Naive thymus-derived CD8-positive, alpha-beta T cell (primary cell): Measurements from ENCODE around the gene CAPN12. TPM values are rescaled to one million over a fixed set of nuclear protein-coding genes. Genes with fewer than 3 reads are reported as not detected.
"Not testable (repeated sequence)": the region's sequence is repeated elsewhere in the genome, so short reads cannot be mapped to it uniquely, and the experiment has no call there.

Experiments
- ATAC-seq, 2 donors: fragments of 150-1000 bp; cut with Tn5 transposase in 1 of 2; sonication (Bioruptor Pico), chemical (Tn5 transposase) in 1 of 2; 1 replicate in 1 of 2; 2 replicates in 1 of 2; pipeline ENCODE4 v1.10.0; 2021; ENCODE audit warnings: mild to moderate bottlenecking in 2 of 2, moderate library complexity in 2 of 2
- POLR2A ChIA-PET: fragments of 350-600 bp; sonication (Branson Sonifier 250); formaldehyde crosslinking; loops from one replicate; lab custom pipeline; 2021; ENCODE audit warnings: antibody characterized with exemption; lab: Charles Lee
- DNase-seq, 10 donors: peaks; one replicate each; pipeline versions ENCODE4 v3.0.0 to v3.0.0-alpha.2; 2020 to 2022
- H3K27ac Mint-ChIP-seq, 10 donors: one replicate each; pipeline ENCODE4 v1.8.0; 2020 to 2022; ENCODE audit warnings: mild to moderate bottlenecking in 10 of 10, mixed read lengths in 10 of 10, moderate library complexity in 4 of 10, inconsistent platforms in 1 of 10
- H3K27me3 Mint-ChIP-seq, 5 donors: one replicate each; pipeline ENCODE4 v1.8.0; 2021 to 2022; ENCODE audit warnings: mixed read lengths in 5 of 5
- H3K36me3 Mint-ChIP-seq, 3 donors: one replicate each; pipeline ENCODE4 v1.8.0; 2020 to 2022; ENCODE audit warnings: mixed read lengths in 3 of 3, mild to moderate bottlenecking in 2 of 3, inconsistent platforms in 1 of 3
- H3K4me1 Mint-ChIP-seq, 4 donors: one replicate each; pipeline ENCODE4 v1.8.0; 2021 to 2022; ENCODE audit warnings: mixed read lengths in 4 of 4
- H3K4me3 Mint-ChIP-seq, 10 donors: one replicate each; pipeline ENCODE4 v1.8.0; 2020 to 2022; ENCODE audit warnings: mild to moderate bottlenecking in 10 of 10, mixed read lengths in 10 of 10, moderate library complexity in 6 of 10, inconsistent platforms in 1 of 10
- H3K9me3 Mint-ChIP-seq, 9 donors: one replicate each; pipeline ENCODE4 v1.8.0; 2020 to 2022; ENCODE audit warnings: mixed read lengths in 9 of 9, mild to moderate bottlenecking in 3 of 9, inconsistent platforms in 1 of 9, moderate library complexity in 1 of 9
- polyA plus RNA-seq, 3 donors: library from polyadenylated mRNA; unstranded; fragments of 300-500 nt; fragmentation: Illumina TruSeq; gene quantifications; one replicate each; pipeline ENCODE4 v1.2.3, GENCODE V29; 2021
- total RNA-seq, 8 experiments: library from RNA in 2 of 8; stranded (reverse) in 2 of 8; gene quantifications; one replicate each; pipeline ENCODE4 v1.2.3 and lab custom pipeline; 2021 to 2026

Gene CAPN12
- total and polyA plus RNA-seq, 5 experiments from 2014 or later: 2.0 to 8.2 (median 6.2) TPM

GRCh38 chr19:38784224-38784623 lies 40.0 kb upstream of the CAPN12 start:
- H3K27me3 Mint-ChIP-seq: peaks cover 0 to 1% (median 0%) of the 10 kb centered on the region in 5 donors
- H3K9me3 Mint-ChIP-seq: no peaks in the 10 kb centered on the region
- POLR2A ChIA-PET: interaction anchor here (0.6 kb wide), 1 partner anchor 341 kb away, joined by 3 read pairs; the partner anchor contains the start of gene PAK4
- ATAC-seq (no peak), DNase-seq (no peak)
- H3K36me3 Mint-ChIP-seq: no peaks in the 10 kb centered on the region
- no peaks in the 10 kb centered on the region for H3K4me1 Mint-ChIP-seq
- H3K27ac Mint-ChIP-seq: no peak overlapping the region
- H3K4me3 Mint-ChIP-seq: no peak overlapping the region

DNA sequence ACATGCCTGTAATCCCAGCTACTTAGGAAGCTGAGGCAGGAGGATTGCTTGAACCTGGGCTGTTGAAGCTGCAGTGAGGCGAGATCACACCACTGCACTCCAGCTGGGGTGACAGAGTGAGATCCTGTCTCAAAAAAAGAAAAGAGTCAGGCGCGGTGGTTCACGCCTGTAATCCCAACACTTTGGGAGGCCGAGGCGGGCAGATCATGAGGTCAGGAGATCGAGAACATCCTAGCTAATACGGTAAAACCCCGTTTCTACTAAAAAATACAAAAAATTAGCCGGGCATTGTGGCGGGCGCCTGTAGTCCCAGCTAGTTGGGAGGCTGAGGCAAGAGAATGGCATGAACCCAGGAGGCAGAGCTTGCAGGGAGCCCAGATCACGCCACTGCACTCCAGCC lies 37.9 kb upstream of the CAPN12 start:
- ATAC-seq, H3K27ac Mint-ChIP-seq, H3K4me3 Mint-ChIP-seq, DNase-seq, H3K4me1 Mint-ChIP-seq, H3K9me3 Mint-ChIP-seq, H3K27me3 Mint-ChIP-seq, POLR2A ChIA-PET, H3K36me3 Mint-ChIP-seq: not testable (repeated sequence)

- Mint-ChIP-seq H3K27ac (peak overlapping the region in 1 of 10 donors; percentile 87), H3K4me1 (peaks cover 0 to 3% (median 0%) of the 10 kb centered on the region in 4 donors), H3K27me3 (peaks cover 0 to 1% (median 0%) of the 10 kb centered on the region in 5 donors)
Measured at GRCh38 chr19:38781058-38781457, 36.8 kb upstream of the CAPN12 start.

DNA sequence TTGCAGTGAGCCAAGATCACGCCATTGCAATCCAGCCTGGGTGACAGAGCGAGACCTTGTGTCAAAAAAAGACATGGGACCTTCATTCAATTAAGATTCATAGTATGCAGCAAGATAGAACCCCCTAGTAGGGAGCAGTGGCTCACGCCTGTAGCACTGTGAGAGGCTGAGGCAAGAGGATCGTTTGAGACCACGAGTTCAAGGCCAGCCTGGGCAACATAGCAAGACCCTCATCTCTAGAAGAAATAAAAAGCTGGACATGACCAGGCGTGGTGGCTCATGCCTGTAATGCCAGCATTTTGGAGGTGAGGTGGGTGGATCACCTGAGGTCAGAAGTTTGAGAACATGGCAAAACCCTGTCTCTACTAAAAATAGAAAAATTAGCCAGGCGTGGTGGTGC lies 36.2 kb upstream of the CAPN12 start:
- DNase-seq: no peak
- Mint-ChIP-seq H3K27ac (no peak overlapping the region), H3K4me1 (peaks cover 0 to 3% (median 0%) of the 10 kb centered on the region in 4 donors), H3K9me3 (no peaks in the 10 kb centered on the region), H3K27me3 (peaks cover 0 to 1% (median 0%) of the 10 kb centered on the region in 5 donors), H3K4me3 (no peak overlapping the region), H3K36me3 (no peaks in the 10 kb centered on the region)
- POLR2A ChIA-PET: no interaction called here
- ATAC-seq: no peak

More at GRCh38 chr19:38781058-38781457, 36.8 kb upstream of the CAPN12 start:
- ATAC-seq (no peak), DNase-seq (no peak)
- H3K9me3 Mint-ChIP-seq: no peaks in the 10 kb centered on the region
- H3K4me3 Mint-ChIP-seq: no peak overlapping the region
- POLR2A ChIA-PET: no interaction called here
- no peaks in the 10 kb centered on the region for H3K36me3 Mint-ChIP-seq

DNA sequence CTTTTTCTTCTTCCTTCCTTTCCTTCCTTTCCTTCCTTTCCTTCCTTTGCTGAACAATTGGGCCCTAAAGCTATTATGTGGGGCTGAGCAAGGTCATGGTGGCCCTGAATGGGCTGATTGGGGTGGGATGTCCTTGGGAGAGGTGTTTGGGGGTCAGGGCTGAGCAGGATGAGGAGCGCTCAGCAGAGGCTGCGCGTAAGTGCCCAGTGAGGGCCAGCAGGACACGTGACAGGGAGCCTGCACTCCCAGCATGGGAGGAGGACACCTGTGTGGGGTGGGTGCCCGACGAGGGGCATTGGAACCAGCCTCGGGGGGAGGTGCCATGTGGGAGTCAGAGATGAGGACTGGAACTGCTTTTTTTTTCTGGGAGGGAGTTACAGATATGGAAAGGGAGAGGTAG lies 34.5 kb upstream of the CAPN12 start:
- Mint-ChIP-seq H3K9me3 (no peaks in the 10 kb centered on the region), H3K27me3 (peaks cover 0 to 1% (median 0%) of the 10 kb centered on the region in 5 donors), H3K36me3 (no peaks in the 10 kb centered on the region), H3K4me3 (no peak overlapping the region), H3K27ac (no peak overlapping the region), H3K4me1 (peaks cover 0 to 4% (median 0%) of the 10 kb centered on the region in 4 donors)
- ATAC-seq (no peak), DNase-seq (no peak)
- POLR2A ChIA-PET: no interaction called here

DNA sequence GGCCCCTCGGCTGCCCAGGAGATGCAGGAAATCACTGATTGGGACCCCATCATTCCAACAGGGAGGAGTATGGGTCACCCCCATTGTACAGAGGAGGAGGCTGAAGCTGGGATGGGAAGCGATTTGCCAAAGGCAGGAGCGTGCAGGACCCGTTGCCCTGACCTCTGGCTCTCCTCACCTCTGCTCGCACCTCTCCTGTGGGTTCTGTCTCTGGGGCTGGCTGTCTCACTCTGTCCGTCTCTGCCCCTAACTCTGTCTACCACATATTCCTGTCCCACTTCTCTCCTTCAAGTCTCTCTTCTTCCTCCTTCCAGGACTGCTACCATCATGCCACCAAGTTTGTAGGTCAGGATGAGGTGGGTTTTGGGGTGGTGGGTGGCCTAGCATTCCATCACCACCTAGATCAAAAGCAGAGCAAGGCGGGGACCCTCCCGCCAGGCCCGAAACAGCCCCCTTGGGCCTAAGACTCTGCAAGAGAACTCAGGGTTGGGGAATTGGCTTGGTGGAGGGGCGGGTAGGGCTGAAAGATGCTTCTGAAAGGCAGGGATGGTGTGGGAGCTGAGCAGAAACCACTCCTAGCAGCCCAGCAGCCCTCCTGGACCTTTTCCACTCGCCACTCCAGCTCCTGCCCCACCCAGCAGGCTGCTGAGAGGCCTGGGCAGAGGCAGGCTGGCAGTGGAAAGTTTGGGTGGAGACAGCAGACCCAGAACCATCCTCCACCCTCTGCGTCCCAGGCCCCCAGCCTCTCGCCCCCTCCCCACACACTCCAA lies 30.1 kb upstream of the CAPN12 start:
- no peak for DNase-seq
- Mint-ChIP-seq H3K27me3 (no peaks in the 10 kb centered on the region), H3K9me3 (no peaks in the 10 kb centered on the region), H3K4me1 (peaks cover 3 to 5% (median 3%) of the 10 kb centered on the region in 4 donors), H3K27ac (peak overlapping the region in 2 of 10 donors; percentile 37 to 88), H3K36me3 (no peaks in the 10 kb centered on the region), H3K4me3 (no peak overlapping the region)
- POLR2A ChIA-PET: no interaction called here
- no peak for ATAC-seq

DNA sequence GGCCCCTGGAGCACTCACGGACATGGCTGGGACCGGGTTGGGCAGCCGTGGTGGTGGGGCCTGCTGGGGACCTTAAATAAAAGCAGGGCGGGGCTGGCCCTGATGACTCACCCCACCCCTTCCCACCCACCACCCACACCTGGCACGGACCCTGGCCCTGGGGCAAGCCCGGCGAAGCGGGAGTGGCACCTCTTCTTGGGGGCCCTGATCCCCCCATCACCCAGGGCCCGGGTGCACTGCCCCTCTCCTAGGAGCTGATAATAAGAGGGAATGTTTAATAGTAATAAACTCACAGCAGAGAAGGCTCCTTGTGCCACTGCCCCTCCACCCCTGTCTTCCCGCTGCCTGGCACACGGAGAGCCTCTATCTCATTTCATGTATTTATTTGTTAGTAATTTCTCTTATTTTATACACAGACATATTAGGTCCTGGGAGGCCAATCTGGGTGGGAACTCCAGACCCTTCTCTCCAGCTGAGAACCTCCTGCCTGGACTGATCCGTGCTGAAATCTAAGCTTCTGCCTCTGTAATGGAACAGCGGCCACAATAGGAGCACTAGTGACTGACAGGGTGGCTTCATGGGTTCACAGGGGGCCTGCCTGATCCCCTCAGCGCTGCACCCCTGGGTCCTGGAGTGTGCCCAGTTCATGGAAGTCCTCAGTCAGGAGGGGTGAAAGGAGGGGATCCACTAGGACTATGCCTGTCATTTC lies 29.3 kb upstream of the CAPN12 start, which contains the start of gene LGALS7:
TSS of gene LGALS7 (minus strand) at position 49 of the 709 bp plus-strand sequence. CDS start at position 24, 25 bp downstream.
- ATAC-seq (no peak), DNase-seq (no peak)
- H3K27me3 Mint-ChIP-seq: no peaks in the 10 kb centered on the region
- no peaks in the 10 kb centered on the region for H3K9me3 Mint-ChIP-seq
- peaks cover 3 to 9% (median 7%) of the 10 kb centered on the region in 4 donors for H3K4me1 Mint-ChIP-seq
- POLR2A ChIA-PET: no interaction called here
- H3K36me3 Mint-ChIP-seq: no peaks in the 10 kb centered on the region
- H3K27ac Mint-ChIP-seq: peak within 1 kb of the TSS in 2 of 10 donors; percentile 37 to 88
- peak within 1 kb of the TSS in 1 of 10 donors; percentile 4 for H3K4me3 Mint-ChIP-seq

GRCh38 chr19:38771569-38771968 lies 27.3 kb upstream of the CAPN12 start:
- ATAC-seq, H3K4me1 Mint-ChIP-seq, H3K4me3 Mint-ChIP-seq, H3K27ac Mint-ChIP-seq, H3K27me3 Mint-ChIP-seq, H3K36me3 Mint-ChIP-seq, H3K9me3 Mint-ChIP-seq, DNase-seq, POLR2A ChIA-PET: not testable (repeated sequence)

DNA sequence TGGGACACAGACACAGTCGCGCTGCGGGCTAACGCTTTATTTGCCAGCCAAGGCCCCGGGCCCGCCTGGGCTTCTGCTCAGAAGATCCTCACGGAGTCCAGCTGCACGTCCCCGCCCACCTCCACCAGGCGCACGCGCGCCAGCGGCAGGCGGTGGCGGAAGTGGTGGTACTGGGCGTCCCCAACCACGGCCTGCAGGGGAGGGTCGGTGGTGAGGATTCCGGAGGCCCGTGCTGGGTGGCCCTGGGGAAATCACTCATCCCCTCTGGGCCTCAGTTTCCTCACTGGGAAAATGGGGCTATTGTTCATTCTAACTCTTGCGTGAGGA lies 26.6 kb upstream of the CAPN12 start:
- DNase-seq, POLR2A ChIA-PET, H3K27ac Mint-ChIP-seq, H3K4me3 Mint-ChIP-seq, H3K9me3 Mint-ChIP-seq, H3K36me3 Mint-ChIP-seq, H3K27me3 Mint-ChIP-seq, H3K4me1 Mint-ChIP-seq: not testable (repeated sequence)
- ATAC-seq: peak; percentile 77 to 80

DNA sequence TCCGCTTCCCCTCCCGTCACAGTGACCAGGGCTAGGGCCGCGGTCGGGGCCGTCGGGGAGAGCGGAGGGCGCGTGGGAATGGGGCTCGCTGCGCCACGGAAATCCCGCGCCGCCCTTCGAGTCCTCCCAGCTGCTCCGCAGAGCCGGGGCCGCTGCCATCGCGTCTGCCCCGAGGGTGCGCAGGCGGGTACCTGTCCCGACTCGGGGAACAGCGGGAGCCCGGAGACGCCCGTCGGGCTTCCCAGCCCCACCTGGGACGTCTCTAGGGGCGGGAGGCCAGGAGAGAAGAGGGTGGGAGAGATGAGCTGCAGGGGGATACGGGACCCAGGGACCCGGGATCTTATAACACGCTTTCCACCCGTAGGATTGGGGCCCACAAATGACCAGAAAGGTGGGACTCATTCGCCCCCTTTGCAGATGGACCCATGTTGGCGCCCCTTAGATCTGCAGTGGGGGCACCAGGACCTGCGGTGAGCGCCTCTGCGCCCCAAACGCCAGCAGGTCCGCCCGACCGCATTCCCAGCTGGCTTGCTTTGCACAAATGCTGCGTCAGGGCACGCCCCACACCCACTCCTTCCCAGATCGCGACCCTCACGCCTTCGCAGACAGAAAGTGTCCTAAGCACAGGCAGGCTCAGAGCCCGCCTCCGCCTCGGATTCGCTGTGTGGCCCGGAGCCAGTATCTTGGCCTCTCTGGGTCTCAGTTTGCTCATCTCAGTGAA lies 26.1 kb upstream of the CAPN12 start:
- POLR2A ChIA-PET: interaction anchor here (1.0 to 1.7 kb wide), 11 partner anchors 16 to 160 kb away, joined by 3 to 10 read pairs (median 6); partner anchors contain the start of genes ECH1, HNRNPL, MRPS12 and RINL
- H3K9me3 Mint-ChIP-seq, H3K4me1 Mint-ChIP-seq, H3K36me3 Mint-ChIP-seq, H3K27me3 Mint-ChIP-seq, H3K27ac Mint-ChIP-seq: not testable (repeated sequence)
- peak; percentile 39 to 46 for ATAC-seq
- DNase-seq: peak in 1 of 10 donors; percentile 8
- H3K4me3 Mint-ChIP-seq: peak overlapping the region in 4 of 10 donors; percentile 54 to 78 (median 62)

DNA sequence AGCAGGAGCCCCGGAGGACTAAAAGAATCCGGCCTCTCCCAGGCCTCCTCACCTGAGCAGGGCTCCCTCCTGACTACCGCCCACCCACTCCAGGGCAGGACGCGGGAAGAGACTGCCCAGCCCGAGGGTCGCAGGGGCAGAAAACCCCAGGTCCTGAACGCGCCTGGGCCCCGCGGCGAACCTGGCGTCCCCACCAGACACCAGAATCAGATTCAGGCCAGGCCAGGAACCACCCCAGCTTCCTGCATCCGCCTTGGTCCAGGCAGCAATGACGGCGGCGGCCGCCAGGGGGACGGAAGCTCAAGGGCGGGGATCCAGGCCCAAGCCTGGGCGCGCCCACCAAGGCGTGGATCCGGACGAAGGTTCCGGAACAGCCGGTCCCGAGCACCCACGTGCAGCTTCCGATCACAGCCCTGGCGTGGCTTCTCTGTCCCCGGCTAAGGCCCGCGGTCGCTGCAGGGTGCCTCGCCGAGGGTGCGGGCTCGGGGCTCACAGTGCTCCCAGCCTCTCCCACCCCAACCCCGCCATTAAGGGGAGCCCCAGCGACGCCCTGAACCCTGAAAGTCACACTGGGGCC lies 25.4 kb upstream of the CAPN12 start:
- POLR2A ChIA-PET: interaction anchor here (0.8 to 1.7 kb wide), 13 partner anchors 16 to 161 kb away, joined by 3 to 10 read pairs (median 6); partner anchors contain the start of genes ECH1, HNRNPL, MRPS12 and RINL
- H3K27me3 Mint-ChIP-seq: no peaks in the 10 kb centered on the region
- peaks cover 0 to 1% (median 0%) of the 10 kb centered on the region in 9 donors for H3K9me3 Mint-ChIP-seq
- H3K4me3 Mint-ChIP-seq: peak overlapping the region; percentile 28 to 78 (median 58)
- ATAC-seq: peak; percentile 84 to 85
- peaks cover 3 to 9% (median 7%) of the 10 kb centered on the region in 4 donors for H3K4me1 Mint-ChIP-seq
- DNase-seq: peak; percentile 75 to 96 (median 89)
- H3K36me3 Mint-ChIP-seq: no peaks in the 10 kb centered on the region
- H3K27ac Mint-ChIP-seq: peak overlapping the region; percentile 37 to 91 (median 84)
